ENCODE results near the gene FASN.

The FASN gene

GRCh38 chr17:82085031-82085861, 12.8 kb downstream of the FASN start:
- TF ChIP-seq CTCF (IDR thresholded peaks at IDR 0.05; ENCODE audit: insufficient read depth, low read depth, low read length, missing control alignments), result no peak
- no peak for DNase-seq (ENCODE audit: low read depth)
- no peak overlapping the region for H3K4me3 ChIP-seq (ENCODE audit: low read length)

- H3K4me3 ChIP-seq (ENCODE audit: low read length), result no peak overlapping the region
- TF ChIP-seq CTCF (IDR thresholded peaks at IDR 0.05; ENCODE audit: insufficient read depth, low read depth, low read length, missing control alignments), result no peak
- no peak for DNase-seq (ENCODE audit: low read depth)
Measured at GRCh38 chr17:82084373-82085030, 13.5 kb downstream of the FASN start.

GRCh38 chr17:82083533-82084359, 14.3 kb downstream of the FASN start:
- no peak overlapping the region for H3K4me3 ChIP-seq (ENCODE audit: low read length)
- TF ChIP-seq CTCF (IDR thresholded peaks at IDR 0.05; ENCODE audit: insufficient read depth, low read depth, low read length, missing control alignments), result no peak
- no peak for DNase-seq (ENCODE audit: low read depth)

- DNase-seq (ENCODE audit: low read depth), result no peak
- TF ChIP-seq CTCF (IDR thresholded peaks at IDR 0.05; ENCODE audit: insufficient read depth, low read depth, low read length, missing control alignments), result no peak
- H3K4me3 ChIP-seq (ENCODE audit: low read length), result no peak overlapping the region
Measured at GRCh38 chr17:82083009-82083408, 15.0 kb downstream of the FASN start.

GRCh38 chr17:82082456-82082855, 15.6 kb downstream of the FASN start:
- H3K4me3 ChIP-seq (ENCODE audit: low read length), result no peak overlapping the region
- DNase-seq (ENCODE audit: low read depth), result no peak
- no peak for TF ChIP-seq CTCF (IDR thresholded peaks at IDR 0.05; ENCODE audit: insufficient read depth, low read depth, low read length, missing control alignments)

- TF ChIP-seq CTCF (IDR thresholded peaks at IDR 0.05; ENCODE audit: insufficient read depth, low read depth, low read length, missing control alignments), result no peak
- DNase-seq (ENCODE audit: low read depth), result no peak
- H3K4me3 ChIP-seq (ENCODE audit: low read length), result no peak overlapping the region
Measured at GRCh38 chr17:82081966-82082365, 16.1 kb downstream of the FASN start.

Measured in epithelial cell of esophagus (primary cell).